ENCODE data around the gene KDSR. TPM values are rescaled to one million over a fixed set of nuclear protein-coding genes. Genes with fewer than 3 reads are reported as not detected.

The KDSR gene
- total and polyA plus RNA-seq, 9 of the 15 experiments (the other 6 are each of a cell fraction or from before 2014, with no cell fraction given): 4.0 to 24.7 (median 12.4) TPM

DNA sequence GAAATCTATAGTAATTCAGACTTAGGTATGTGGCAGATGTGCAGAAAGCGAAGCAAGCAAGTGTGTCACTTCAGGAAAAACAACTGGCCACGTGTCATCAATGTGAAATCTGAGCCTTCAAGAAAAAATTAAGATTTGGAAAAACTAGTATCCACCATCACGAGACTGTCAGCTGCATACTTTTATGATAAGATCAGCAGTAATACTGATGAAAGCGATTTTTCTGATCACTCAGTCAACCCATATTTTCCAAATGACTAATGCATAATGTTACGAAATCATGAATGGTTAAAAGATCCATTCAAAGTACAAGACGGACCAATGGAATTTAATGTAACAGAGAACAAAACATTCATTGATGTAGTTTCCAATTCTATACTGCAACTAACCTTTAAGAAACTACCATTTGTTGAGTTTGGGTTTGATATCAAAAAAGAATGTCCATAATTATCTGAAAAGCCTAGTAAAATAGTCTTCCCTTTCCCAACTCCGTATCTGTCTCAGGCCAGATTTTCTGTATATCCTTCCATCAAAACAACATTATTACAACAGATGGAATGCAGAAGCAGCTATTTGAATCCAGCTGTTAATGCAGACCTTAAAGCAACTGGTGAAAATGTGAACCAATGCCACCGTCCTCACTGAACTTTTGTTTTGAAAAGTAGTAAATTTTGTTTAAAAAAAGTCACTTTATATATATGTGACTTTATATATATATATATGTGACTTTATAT, 30.5 kb downstream of the KDSR start:
- no peak for FAIRE-seq
- in situ Hi-C loops (cut with MboI): no loop called here

More for the DNA sequence above, 30.5 kb downstream of the KDSR start:
- Histone ChIP-seq H2AFZ (ENCODE audit: low read depth, low read length) (no peak overlapping the region), H3K4me1 (replicated peaks in 1 of 2; ENCODE audit: control insufficient read depth in 2 of 2, insufficient read depth in 2 of 2, low read length in 2 of 2) (no peaks in the 10 kb centered on the region), H3K4me2 (ENCODE audit: insufficient read depth, low read length) (no peak overlapping the region), H4K20me1 (replicated peaks; ENCODE audit: control insufficient read depth, insufficient read depth, low read length) (no peaks in the 10 kb centered on the region), H3K4me3 (no peak overlapping the region), H3K9me1 (ENCODE audit: control insufficient read depth, insufficient read depth, low read length) (no peaks in the 10 kb centered on the region), H3K27me3 (ENCODE audit: control insufficient read depth in 2 of 2, insufficient read depth in 2 of 2, low read length in 2 of 2) (no peaks in the 10 kb centered on the region), H3K27ac (ENCODE audit: extremely low read depth, low read depth, low read length) (no peak overlapping the region), H3K9ac (ENCODE audit: insufficient read depth in 1 of 2, low read depth in 2 of 2, low read length in 2 of 2) (no peak overlapping the region), H3K79me2 (ENCODE audit: control insufficient read depth, insufficient read depth, low read length) (no peaks in the 10 kb centered on the region), H3K9me3 (replicated peaks; ENCODE audit: control insufficient read depth, insufficient read depth, low read depth, low read length) (no peaks in the 10 kb centered on the region), H3K36me3 (ENCODE audit: control insufficient read depth, insufficient read depth, low read length) (peaks cover 38% of the 10 kb centered on the region; the same call in 2 of the 3 replicates)
- TF ChIP-seq, protein P1, sequence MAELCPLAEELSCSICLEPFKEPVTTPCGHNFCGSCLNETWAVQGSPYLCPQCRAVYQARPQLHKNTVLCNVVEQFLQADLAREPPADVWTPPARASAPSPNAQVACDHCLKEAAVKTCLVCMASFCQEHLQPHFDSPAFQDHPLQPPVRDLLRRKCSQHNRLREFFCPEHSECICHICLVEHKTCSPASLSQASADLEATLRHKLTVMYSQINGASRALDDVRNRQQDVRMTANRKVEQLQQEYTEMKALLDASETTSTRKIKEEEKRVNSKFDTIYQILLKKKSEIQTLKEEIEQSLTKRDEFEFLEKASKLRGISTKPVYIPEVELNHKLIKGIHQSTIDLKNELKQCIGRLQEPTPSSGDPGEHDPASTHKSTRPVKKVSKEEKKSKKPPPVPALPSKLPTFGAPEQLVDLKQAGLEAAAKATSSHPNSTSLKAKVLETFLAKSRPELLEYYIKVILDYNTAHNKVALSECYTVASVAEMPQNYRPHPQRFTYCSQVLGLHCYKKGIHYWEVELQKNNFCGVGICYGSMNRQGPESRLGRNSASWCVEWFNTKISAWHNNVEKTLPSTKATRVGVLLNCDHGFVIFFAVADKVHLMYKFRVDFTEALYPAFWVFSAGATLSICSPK (IDR thresholded peaks at IDR 0.05; ENCODE audit: borderline replicate concordance): no peak
- TF ChIP-seq CEBPB (tag; IDR thresholded peaks at IDR 0.05): peak; percentile 48
- CTCF ChIA-PET (ENCODE audit: low intra/inter-chr PET ratio): no interaction called here
- ATAC-seq: no peak
- POLR2A ChIA-PET: no interaction called here
- BruUV-seq (replicated peaks): no TSS peak
- intact Hi-C loops (cut with micrococcal nuclease): no loop called here
- WGBS (ENCODE audit: insufficient coverage, low coverage, missing lambda C conversion rate): 73% methylated on average over 8 of the region's 8 CpGs
- no peak for DNase-seq (ENCODE audit: extremely low read depth in 1 of 4, low spot score in 3 of 4)
